Thoracic aorta (tissue), 2 donors: ENCODE results near the gene IL20RA. TPM values are rescaled to one million over a fixed set of nuclear protein-coding genes. Genes with fewer than 3 reads are reported as not detected.

Experiments used
- ATAC-seq: fragments of 150-250 bp; one replicate; pipeline ENCODE4 v1.8.0; 2017; ENCODE audit warnings: low read depth; ENCODE audit not compliant: insufficient number of reproducible peaks, low FRiP score
- DNase-seq: peaks from one replicate; pipeline ENCODE4 v3.0.0-alpha.2; 2020; ENCODE audit warnings: low spot score
- H3K27ac ChIP-seq, 2 donors: fragments of 200-600 bp; sonication (generic); 1 replicate in 1 of 2; 2 replicates in 1 of 2; pipeline ENCODE4 v1.5.1; 2016; ENCODE audit warnings: mild to moderate bottlenecking in 2 of 2, moderate library complexity in 2 of 2
- H3K27me3 ChIP-seq: fragments of 200-600 bp; sonication (generic); replicated peaks from 2 replicates; pipeline ENCODE4 v1.6.0; 2016; ENCODE audit warnings: mild to moderate bottlenecking; ENCODE audit not compliant: insufficient read depth
- H3K36me3 ChIP-seq: fragments of 200-600 bp; sonication (generic); one replicate; pipeline ENCODE4 v1.5.1; 2016
- H3K4me1 ChIP-seq, 2 donors: fragments of 200-600 bp; sonication (generic); 1 replicate in 1 of 2; 2 replicates in 1 of 2; pipeline versions ENCODE4 v1.5.1 to v1.6.0; 2016; ENCODE audit warnings: low read depth in 2 of 2, mild to moderate bottlenecking in 1 of 2; ENCODE audit not compliant: control insufficient read depth in 1 of 2
- H3K4me3 ChIP-seq: fragments of 200-600 bp; sonication (generic); 2 replicates; pipeline ENCODE4 v1.5.1; 2016; ENCODE audit warnings: mild to moderate bottlenecking
- H3K9me3 ChIP-seq: fragments of 200-600 bp; sonication (generic); 2 replicates; pipeline ENCODE4 v1.5.1; 2016
- CTCF ChIP-seq: fragments of 200-600 bp; sonication (generic); IDR thresholded peaks from one replicate; pipeline ENCODE4 v1.5.1; 2019; ENCODE audit warnings: antibody characterized with exemption
- total RNA-seq, 2 donors: library from RNA; depleted of rRNA; stranded (reverse); fragments of >200 nt; gene quantifications; one replicate each; pipeline versions ENCODE4 v1.1.0 to v1.2.3, GENCODE V29; 2016

IL20RA gene
- total RNA-seq, 2 donors from 2014 or later, result 0.54 to 1.2 TPM

- no peak for TF ChIP-seq CTCF
- Histone ChIP-seq H3K36me3 (no peaks in the 10 kb centered on the region), H3K9me3 (no peaks in the 10 kb centered on the region), H3K4me1 (no peaks in the 10 kb centered on the region), H3K27ac (no peak overlapping the region), H3K27me3 (no peaks in the 10 kb centered on the region), H3K4me3 (peak overlapping the region; percentile 91)
- DNase-seq (no peak), ATAC-seq (no peak)
Observed at GRCh38 chr6:137043710-137044365, 927 bp downstream of the IL20RA start.

GRCh38 chr6:137040393-137040792 is 4.4 kb downstream of the IL20RA start:
- Histone ChIP-seq H3K4me3 (no peak overlapping the region), H3K27ac (no peak overlapping the region), H3K4me1 (no peaks in the 10 kb centered on the region), H3K27me3 (no peaks in the 10 kb centered on the region), H3K9me3 (no peaks in the 10 kb centered on the region), H3K36me3 (no peaks in the 10 kb centered on the region)
- TF ChIP-seq CTCF, result peak; percentile 15
- DNase-seq, result no peak
- ATAC-seq, result no peak

GRCh38 chr6:137039010-137039409 is 5.8 kb downstream of the IL20RA start:
- H3K27me3 ChIP-seq, result no peaks in the 10 kb centered on the region
- H3K36me3 ChIP-seq, result no peaks in the 10 kb centered on the region
- H3K4me3 ChIP-seq, result no peak overlapping the region
- no peaks in the 10 kb centered on the region for H3K9me3 ChIP-seq
- H3K4me1 ChIP-seq, result no peaks in the 10 kb centered on the region
- H3K27ac ChIP-seq, result no peak overlapping the region
- ATAC-seq, result no peak
- no peak for DNase-seq
- TF ChIP-seq CTCF, result no peak

- Histone ChIP-seq H3K36me3 (no peaks in the 10 kb centered on the region), H3K27me3 (no peaks in the 10 kb centered on the region), H3K9me3 (no peaks in the 10 kb centered on the region), H3K27ac (no peak overlapping the region), H3K4me1 (no peaks in the 10 kb centered on the region), H3K4me3 (no peak overlapping the region)
- no peak for ATAC-seq
- no peak for DNase-seq
- no peak for TF ChIP-seq CTCF
Observed at GRCh38 chr6:137036566-137037300, 8.0 kb downstream of the IL20RA start.

GRCh38 chr6:137033828-137034227 is 10.9 kb downstream of the IL20RA start:
- Histone ChIP-seq H3K36me3 (no peaks in the 10 kb centered on the region), H3K9me3 (no peaks in the 10 kb centered on the region), H3K4me3 (no peak overlapping the region), H3K27ac (no peak overlapping the region), H3K27me3 (no peaks in the 10 kb centered on the region), H3K4me1 (no peaks in the 10 kb centered on the region)
- TF ChIP-seq CTCF, result no peak
- no peak for ATAC-seq
- DNase-seq, result no peak
